GM12872 (cell line): ENCODE data around the gene ING3.

Source experiments
- TF ChIP-seq, protein P1 (sequence below): IDR thresholded peaks from 3 replicates; pipeline ENCODE4 v1.5.1; 2011; ENCODE audit warnings: low read depth, mild to moderate bottlenecking, low read length, moderate library complexity; ENCODE audit not compliant: insufficient read depth

Gene ING3

GRCh38 chr7:120939345-120939744 is 11.2 kb upstream of the ING3 start:
- TF ChIP-seq, protein P1, sequence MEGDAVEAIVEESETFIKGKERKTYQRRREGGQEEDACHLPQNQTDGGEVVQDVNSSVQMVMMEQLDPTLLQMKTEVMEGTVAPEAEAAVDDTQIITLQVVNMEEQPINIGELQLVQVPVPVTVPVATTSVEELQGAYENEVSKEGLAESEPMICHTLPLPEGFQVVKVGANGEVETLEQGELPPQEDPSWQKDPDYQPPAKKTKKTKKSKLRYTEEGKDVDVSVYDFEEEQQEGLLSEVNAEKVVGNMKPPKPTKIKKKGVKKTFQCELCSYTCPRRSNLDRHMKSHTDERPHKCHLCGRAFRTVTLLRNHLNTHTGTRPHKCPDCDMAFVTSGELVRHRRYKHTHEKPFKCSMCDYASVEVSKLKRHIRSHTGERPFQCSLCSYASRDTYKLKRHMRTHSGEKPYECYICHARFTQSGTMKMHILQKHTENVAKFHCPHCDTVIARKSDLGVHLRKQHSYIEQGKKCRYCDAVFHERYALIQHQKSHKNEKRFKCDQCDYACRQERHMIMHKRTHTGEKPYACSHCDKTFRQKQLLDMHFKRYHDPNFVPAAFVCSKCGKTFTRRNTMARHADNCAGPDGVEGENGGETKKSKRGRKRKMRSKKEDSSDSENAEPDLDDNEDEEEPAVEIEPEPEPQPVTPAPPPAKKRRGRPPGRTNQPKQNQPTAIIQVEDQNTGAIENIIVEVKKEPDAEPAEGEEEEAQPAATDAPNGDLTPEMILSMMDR = no peak

DNA sequence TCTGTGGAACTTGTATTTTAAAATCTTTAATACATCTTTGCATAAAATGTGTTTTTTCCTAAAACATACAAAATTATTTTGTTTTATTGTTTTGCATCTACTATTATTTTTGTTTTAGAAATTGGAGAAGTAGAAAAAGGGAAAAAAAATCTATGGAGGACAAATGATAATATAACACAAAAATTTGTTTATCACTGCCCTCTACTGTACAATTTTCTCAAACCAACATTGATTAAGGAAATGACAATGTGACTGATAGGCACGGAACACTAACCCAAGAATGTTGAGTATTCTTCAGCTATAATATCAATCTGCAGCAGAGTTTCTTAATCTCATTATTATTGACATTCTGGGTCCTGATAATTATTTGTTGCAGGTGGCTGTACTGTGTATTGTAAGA is 9.5 kb upstream of the ING3 start:
- TF ChIP-seq, protein P1 = no peak

DNA sequence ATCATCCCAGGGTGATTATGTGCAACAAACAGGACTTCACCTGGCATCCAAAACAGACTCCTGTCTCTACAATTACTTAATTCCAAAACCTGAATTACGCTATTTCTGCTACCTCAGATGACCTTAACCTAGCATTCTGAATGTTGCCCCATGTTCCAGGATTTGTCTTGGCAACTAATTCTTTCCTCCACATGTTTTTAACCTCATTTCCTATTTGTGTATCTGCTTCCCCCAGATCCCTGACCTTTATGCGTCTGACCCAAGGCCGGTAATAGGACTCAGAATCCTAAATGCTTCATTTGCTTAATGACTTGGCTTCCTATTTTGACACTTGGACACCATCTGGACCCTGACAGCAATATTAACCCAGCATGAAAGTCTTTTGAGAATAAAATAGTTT is 8.7 kb upstream of the ING3 start:
- TF ChIP-seq, protein P1 = no peak

DNA sequence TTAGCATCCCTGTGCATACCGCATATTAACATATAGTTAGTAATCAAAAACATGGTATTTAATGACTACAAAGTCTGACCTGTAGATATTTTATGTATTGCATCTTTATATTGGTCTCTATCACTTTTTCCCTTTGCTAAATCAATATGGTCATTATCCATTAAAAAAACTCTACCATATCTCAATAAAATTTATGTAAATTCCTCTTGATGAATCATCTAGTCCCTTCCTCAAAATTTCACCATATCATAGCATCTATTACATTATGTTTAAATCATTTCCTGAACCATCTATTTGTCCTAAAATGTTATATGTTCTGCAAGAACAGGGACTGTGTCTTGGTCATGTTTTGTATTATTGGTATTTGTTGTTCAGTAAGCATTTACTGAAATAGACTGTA is 7.7 kb upstream of the ING3 start:
- TF ChIP-seq, protein P1 = no peak

GRCh38 chr7:120944826-120945562 is 5.6 kb upstream of the ING3 start:
- TF ChIP-seq, protein P1 = no peak

DNA sequence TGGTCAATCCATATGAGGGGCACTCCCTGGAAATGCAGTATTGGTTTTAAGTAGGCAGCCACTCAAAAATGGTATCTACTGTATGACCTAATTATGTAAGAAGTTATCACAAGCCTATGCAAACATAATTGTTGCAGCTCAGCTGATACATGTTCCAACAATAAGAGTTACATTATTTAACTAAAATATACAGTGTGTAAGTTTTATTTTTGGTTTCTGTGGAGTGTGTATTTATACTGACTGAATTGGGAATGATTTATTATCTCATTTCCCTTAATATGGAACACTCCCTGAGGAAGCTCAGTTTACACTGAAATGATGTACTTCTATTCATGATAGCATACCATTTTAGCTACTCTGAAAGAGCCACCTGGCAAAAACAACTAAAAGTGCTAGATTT is 2.6 kb upstream of the ING3 start:
- TF ChIP-seq, protein P1 = no peak

DNA sequence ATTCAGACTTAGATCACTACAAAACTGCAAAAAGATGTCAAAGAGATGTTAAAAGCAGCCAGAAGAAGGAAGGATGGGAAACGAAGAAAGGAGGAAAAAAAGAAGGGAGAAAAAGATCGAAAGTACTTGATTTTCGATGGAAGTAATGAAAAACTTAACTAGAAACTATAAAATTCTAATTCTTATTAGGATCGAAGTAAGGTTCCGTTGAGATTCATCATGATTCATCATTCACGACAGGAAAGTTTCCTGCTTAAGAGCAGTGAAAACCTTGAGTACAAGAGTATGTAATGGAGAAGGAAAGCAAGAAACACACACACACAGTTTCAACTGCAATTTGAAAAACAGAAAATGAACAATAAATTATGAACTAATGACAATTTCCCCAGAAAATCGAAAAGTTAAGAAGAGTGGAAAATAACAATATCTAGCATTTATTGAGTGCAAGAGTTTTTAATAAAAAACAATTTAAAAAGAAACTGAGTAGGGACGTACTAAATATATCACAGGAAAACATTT is 1.1 kb upstream of the ING3 start:
- TF ChIP-seq, protein P1 = no peak
